ENCODE data around the gene CEACAM1.

- TF ChIP-seq CTCF (IDR thresholded peaks at IDR 0.05) = no peak
- no peak for TF ChIP-seq POLR2A (IDR thresholded peaks at IDR 0.05)
These were observed 53.5 kb downstream of the CEACAM1 start for GRCh38 chr19:42474743-42475142.
